Left renal cortex interstitium (tissue), 4 donors: ENCODE data around the gene NUP153. TPM values are rescaled to one million over a fixed set of nuclear protein-coding genes. Genes with fewer than 3 reads are reported as not detected.
A peak's percentile ranks its signal among the peaks of the same experiment; 100 is the strongest.

Source experiments
- DNase-seq, 4 donors: peaks; one replicate each; pipeline ENCODE4 v3.0.0-alpha.2; 2013; ENCODE audit warnings: low read depth in 4 of 4, low spot score in 2 of 4, missing footprints in 1 of 4
- polyA plus RNA-seq, 4 donors: library from polyadenylated mRNA; unstranded; fragments of 120-200 nt; gene quantifications; one replicate each; pipeline ENCODE4 v1.2.1, GENCODE V29; 2013; ENCODE audit not compliant: insufficient read length in 4 of 4

NUP153 gene
- polyA plus RNA-seq, 4 donors = 51.1 to 54.6 (median 54.4) TPM

- no peak for DNase-seq
Measured at GRCh38 chr6:17672064-17672718, 34.5 kb downstream of the NUP153 start.

DNA sequence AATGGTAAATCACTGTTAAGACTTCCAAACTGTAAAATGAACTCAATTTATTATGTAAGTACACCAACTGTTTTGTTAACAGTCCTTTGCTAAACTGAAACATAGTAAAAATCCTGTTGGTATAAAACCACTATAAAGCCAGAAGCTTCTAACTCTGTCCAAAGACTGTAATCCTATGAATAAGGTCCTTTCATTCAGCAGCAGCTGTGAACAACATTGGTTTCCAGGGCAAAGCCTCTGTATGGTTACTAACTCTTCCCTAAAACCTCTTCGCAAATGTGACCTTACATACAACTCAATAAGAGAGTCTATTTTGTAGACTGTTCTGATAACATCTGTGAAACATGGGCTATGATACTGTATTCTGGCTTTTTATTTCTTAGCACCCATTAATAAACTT is 40.1 kb downstream of the NUP153 start:
- DNase-seq = no peak

DNA sequence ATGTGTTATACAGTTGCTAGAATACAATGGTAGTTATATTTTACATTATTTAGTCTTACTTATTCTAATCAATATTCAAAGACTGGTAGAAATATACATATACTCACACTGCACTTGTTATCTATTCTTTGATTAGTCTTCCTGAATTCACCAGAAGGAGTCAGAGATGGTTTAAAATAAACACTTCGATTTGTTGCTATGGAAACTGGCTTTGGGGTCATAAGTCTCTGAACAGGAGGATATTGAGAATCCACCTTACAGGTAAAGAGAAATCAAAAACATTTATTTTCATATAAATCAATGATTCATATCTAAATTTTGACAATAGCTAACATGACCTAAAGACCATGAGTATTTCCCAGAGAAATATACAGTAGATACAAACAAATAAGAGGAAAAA is 41.6 kb downstream of the NUP153 start:
- no peak for DNase-seq

DNA sequence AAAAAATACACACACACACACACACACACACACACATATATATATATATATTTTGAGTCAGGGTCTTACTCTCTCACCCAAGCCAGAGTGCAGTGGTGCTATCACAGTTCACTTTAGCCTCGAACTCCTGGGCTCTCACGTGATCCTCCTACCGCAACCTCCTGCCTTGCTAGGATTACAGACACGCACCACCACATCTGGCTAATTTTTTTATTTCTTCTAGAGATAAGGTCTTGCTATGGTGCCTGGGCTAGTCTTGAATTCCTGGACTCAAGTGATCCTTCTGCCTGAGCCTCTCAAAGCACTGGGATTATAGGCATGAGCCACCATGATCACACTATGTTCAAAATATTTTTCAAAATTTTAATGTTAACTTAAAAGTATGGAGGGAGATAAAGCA is 43.5 kb downstream of the NUP153 start:
- DNase-seq = no peak

GRCh38 chr6:17662585-17662984 is 44.1 kb downstream of the NUP153 start:
- DNase-seq = no peak

GRCh38 chr6:17656644-17657043 is 50.1 kb downstream of the NUP153 start:
- no peak for DNase-seq

- no peak for DNase-seq
Measured at GRCh38 chr6:17656092-17656491, 50.6 kb downstream of the NUP153 start.

GRCh38 chr6:17653198-17653882 is 53.4 kb downstream of the NUP153 start:
- DNase-seq = no peak

GRCh38 chr6:17650656-17651309 is 55.9 kb downstream of the NUP153 start:
- DNase-seq = peak in 1 of 4 donors; percentile 16

- DNase-seq = no peak
Measured at GRCh38 chr6:17648745-17649144, 58.0 kb downstream of the NUP153 start.

- no peak for DNase-seq
Measured at GRCh38 chr6:17640477-17640917, 66.2 kb downstream of the NUP153 start.

DNA sequence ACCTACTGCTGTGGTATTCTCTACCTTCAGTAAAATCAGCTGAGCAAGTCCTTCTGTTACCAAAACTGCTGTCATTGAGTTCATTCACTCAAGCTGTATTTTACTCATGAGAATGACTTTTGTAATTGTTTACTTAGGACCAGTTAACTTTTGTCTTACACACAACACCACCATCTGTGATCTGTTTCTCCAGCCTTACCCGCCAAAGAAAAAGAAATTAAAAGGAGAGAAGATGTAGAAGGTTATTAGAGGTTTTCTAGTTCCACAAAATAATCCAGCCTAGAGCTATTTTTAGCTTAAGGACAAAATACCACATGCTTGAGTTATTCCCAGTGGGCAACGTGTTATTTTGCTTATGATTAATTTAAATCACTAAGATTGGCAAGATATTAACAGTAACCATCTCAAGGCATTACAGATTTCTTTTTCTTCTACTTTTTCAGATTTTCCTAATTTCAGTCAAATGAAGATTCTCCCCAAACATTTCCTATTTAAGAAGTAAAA is 68.5 kb downstream of the NUP153 start:
- DNase-seq = no peak

GRCh38 chr6:17635568-17635967 is 71.2 kb downstream of the NUP153 start:
- DNase-seq = no peak

- DNase-seq = no peak
Measured at GRCh38 chr6:17633465-17634188, 73.1 kb downstream of the NUP153 start.

GRCh38 chr6:17632934-17633333 is 73.8 kb downstream of the NUP153 start:
- no peak for DNase-seq

DNA sequence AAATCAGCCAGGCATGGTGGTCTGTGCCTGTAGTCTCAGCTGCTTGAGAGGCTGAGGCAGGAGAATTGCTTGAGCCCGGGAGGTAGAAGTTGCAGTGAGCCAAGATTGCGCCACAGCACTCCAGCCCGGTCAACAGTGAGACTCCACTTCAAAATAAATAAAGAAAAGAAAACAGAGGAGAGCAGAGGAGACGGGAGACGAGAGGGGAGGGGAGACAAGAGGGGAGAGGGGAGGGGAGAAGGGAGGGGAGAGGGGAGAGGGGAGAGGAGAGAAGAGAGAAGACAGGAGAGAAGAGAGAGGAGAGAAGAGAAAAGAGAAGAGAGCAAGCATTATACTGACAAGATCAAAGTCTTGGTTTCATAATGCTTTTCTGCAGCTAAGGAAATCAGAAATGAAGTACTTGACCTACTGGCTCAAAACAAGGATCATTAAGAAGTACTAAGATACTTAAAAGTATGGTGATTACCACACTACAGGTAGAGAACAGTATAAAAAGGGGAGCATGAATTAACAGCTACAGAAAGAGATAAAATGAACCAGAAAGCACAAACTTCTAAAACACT is 76.1 kb downstream of the NUP153 start:
- DNase-seq = no peak

GRCh38 chr6:17629824-17630510 is 76.8 kb downstream of the NUP153 start:
- DNase-seq = no peak

- no peak for DNase-seq
Measured at GRCh38 chr6:17628873-17629272, 77.9 kb downstream of the NUP153 start.

DNA sequence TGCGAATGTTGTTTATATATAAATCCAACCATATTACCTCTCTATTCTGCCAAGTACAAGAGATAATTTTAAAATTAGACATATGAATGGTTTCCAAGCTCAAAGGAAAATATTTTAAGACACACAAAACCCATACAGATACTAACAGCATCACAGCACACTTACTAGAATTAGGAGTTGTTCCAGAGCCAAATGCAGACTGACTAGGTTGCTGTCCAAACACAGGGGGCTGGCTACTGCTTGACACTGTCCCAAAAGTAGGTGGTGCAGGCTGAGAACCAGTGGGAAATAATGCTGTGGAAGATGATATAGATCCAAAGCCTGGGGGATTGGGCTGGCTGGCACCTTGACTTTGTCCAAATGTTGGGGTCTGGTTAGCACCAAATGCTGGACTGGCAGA is 82.3 kb downstream of the NUP153 start:
- no peak for DNase-seq

DNA sequence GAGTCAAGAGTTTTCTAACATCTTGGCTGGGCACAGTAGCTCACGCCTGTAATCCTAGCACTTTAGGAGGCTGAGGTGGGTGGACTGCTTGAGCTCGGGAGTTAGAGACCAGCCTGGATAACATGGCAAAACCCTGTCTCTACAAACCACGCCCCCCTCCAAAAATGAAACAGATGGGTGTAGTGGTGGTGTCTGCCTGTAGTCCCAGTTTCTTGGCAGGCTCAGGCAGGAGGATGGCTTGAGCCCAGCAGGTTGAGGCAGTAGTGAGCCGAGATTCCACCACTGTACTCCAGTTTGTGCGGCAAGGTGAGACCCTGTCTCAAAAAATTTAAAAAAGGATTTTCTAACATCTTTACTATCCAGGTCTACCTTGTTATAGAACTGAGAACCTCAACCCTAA is 84.6 kb downstream of the NUP153 start:
- no peak for DNase-seq
